Measurements from ENCODE around the gene ZGRF1. TPM values are rescaled to one million over a fixed set of nuclear protein-coding genes. Genes with fewer than 3 reads are reported as not detected.

ZGRF1 gene, protein sequence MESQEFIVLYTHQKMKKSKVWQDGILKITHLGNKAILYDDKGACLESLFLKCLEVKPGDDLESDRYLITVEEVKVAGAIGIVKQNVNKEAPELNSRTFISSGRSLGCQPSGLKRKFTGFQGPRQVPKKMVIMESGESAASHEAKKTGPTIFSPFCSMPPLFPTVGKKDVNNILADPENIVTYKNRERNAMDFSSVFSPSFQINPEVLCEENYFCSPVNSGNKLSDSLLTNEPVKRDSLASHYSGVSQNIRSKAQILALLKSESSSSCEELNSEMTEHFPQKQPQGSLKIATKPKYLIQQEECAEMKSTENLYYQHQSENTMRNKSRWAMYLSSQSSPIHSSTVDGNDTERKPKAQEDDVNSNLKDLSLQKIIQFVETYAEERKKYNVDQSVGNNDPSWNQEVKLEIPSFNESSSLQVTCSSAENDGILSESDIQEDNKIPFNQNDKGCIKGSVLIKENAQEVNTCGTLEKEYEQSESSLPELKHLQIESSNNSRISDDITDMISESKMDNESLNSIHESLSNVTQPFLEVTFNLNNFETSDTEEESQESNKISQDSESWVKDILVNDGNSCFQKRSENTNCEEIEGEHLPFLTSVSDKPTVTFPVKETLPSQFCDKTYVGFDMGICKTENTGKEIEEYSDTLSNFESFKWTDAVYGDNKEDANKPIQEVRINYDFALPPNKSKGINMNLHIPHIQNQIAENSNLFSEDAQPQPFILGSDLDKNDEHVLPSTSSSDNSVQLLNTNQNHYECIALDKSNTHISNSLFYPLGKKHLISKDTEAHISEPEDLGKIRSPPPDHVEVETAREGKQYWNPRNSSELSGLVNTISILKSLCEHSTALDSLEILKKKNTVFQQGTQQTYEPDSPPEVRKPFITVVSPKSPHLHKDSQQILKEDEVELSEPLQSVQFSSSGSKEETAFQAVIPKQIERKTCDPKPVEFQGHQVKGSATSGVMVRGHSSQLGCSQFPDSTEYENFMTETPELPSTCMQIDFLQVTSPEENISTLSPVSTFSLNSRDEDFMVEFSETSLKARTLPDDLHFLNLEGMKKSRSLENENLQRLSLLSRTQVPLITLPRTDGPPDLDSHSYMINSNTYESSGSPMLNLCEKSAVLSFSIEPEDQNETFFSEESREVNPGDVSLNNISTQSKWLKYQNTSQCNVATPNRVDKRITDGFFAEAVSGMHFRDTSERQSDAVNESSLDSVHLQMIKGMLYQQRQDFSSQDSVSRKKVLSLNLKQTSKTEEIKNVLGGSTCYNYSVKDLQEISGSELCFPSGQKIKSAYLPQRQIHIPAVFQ (N-terminal part only)
- polyA plus RNA-seq (2011; rRNA removed) (4.8 and 7.4 TPM in 2 replicates), polyA plus RNA-seq (2017; fragmentation: RNase III; extraction: RNeasy Plus Mini Kit Qiagen cat#74134 plus additional on column Dnase treatment) (4.4 to 5.4 TPM (median 5.1 TPM) in 3 replicates), polyA minus RNA-seq (2011; rRNA and poly(A)+ RNA removed) (2.0 and 3.4 TPM in 2 replicates)
- polyA plus RNA-seq (2012; cell fraction: cytosol; rRNA removed) = 1.8 TPM in 2 replicates
- polyA plus RNA-seq (2012; cell fraction: nucleus; rRNA removed) = 2.7 and 4.2 TPM in 2 replicates

DNA sequence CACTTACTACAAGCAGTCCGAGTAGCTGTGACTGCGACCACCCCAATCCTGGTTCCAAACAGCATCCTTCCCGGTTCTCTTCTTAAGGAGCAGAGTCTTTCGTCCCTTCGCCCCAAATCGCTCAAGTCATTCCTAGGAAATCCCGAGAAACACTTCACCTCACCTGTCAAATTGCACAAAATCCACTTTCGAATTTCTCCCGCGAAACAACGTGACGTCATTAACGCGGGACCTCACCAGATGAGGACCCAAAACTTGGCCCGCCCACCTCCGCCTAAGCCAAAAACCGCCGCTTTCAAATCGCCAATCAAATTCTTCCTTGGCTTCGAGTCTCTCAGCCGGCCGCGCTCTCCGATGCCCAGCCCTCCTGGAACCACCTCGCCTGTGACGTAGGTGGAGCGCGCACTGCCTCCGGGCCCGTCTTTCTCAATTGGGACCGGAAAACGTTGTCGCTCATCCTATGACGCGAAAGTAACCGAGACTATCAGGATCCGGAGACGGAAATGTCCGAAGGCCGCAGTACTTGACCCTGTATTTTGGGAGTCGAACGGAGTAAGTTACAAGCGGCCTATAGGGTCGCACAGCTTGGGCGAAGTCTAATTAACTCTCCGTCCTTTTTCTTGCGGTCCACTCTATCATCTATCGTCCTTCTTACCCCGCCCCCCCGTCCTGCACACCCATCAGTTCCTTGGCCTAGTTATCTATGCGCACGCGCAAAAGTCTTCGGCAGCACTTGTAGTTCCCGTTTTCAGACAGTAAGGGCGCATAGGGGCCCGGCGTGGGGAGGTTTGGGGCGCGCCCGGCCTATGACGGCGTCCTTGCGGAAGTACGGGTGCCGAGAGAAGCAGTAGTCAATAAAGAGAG is at the start of gene ZGRF1, which contains the start of gene LARP7:
ZGRF1 (minus strand) TSS at position 222 of the 864 bp plus-strand sequence. CDS start 3,733 bp downstream, outside the sequence.
LARP7 (plus strand) TSS at position 456 of the 864 bp plus-strand sequence. CDS start 7,527 bp downstream, outside the sequence.
- Histone ChIP-seq H3K9me3 (no peaks in the 10 kb centered on the region), H3K4me3 (peak within 1 kb of the TSS; percentile 77), H3K27ac (peak within 1 kb of the TSS; percentile 92 to 95), H3K4me1 (peaks cover 7% of the 10 kb centered on the region; the same call in 1 of the 3 replicates), H3K4me2 (peak within 1 kb of the TSS; percentile 85)
- peak; percentile 73 to 98 for DNase-seq (ENCODE audit: low read depth in 1 of 2, low spot score in 1 of 2)
- ATAC-seq = peak; percentile 93 to 97
- TF ChIP-seq CBX8 (IDR thresholded peaks at IDR 0.05) (no peak), CEBPB (IDR thresholded peaks at IDR 0.05) (peak in 1 of 2 experiments; percentile 58; a peak in 1 of 4 replicates), ZFP36 (IDR thresholded peaks at IDR 0.05; ENCODE audit: borderline replicate concordance, partially characterized antibody) (no peak), POLR2A (IDR thresholded peaks at IDR 0.05; ENCODE audit: low read length) (peak; percentile 6), MYC (IDR thresholded peaks at IDR 0.05; ENCODE audit: borderline replicate concordance, low read length) (0 out of 2 replicates have a peak, but pooled peaks have one; percentile 30), POLR2AphosphoS2 (conservative IDR thresholded peaks at IDR 0.05; ENCODE audit: low read length) (no peak), JUNB (IDR thresholded peaks at IDR 0.05) (no peak), ZC3H11A (IDR thresholded peaks at IDR 0.05) (no peak), PHF8 (IDR thresholded peaks at IDR 0.05; ENCODE audit: borderline replicate concordance, low read depth) (peak; percentile 82), RFX5 (IDR thresholded peaks at IDR 0.05) (peak; percentile 51; the same call in 1 of the 2 replicates), HEYL (CRISPR knock-in tag; IDR thresholded peaks at IDR 0.05) (no peak), JUN (IDR thresholded peaks at IDR 0.05) (peak; percentile 39 to 54; a peak in 2 of 5 replicates), FOSL2 (IDR thresholded peaks at IDR 0.05) (no peak), FOSL2 (CRISPR knock-in tag; IDR thresholded peaks at IDR 0.05) (0 out of 2 replicates have a peak, but pooled peaks have one; percentile 11), ZNF302 (CRISPR knock-in tag; IDR thresholded peaks at IDR 0.05) (no peak), BHLHE40 (IDR thresholded peaks at IDR 0.05; ENCODE audit: low read depth, low read length) (no peak), KDM5A (IDR thresholded peaks at IDR 0.05) (peak; percentile 93), KDM1A (IDR thresholded peaks at IDR 0.05; ENCODE audit: low read depth) (no peak), HDAC2 (IDR thresholded peaks at IDR 0.05) (peak; percentile 82; the same call in 1 of the 2 replicates)
- TF ChIP-seq, protein P1, sequence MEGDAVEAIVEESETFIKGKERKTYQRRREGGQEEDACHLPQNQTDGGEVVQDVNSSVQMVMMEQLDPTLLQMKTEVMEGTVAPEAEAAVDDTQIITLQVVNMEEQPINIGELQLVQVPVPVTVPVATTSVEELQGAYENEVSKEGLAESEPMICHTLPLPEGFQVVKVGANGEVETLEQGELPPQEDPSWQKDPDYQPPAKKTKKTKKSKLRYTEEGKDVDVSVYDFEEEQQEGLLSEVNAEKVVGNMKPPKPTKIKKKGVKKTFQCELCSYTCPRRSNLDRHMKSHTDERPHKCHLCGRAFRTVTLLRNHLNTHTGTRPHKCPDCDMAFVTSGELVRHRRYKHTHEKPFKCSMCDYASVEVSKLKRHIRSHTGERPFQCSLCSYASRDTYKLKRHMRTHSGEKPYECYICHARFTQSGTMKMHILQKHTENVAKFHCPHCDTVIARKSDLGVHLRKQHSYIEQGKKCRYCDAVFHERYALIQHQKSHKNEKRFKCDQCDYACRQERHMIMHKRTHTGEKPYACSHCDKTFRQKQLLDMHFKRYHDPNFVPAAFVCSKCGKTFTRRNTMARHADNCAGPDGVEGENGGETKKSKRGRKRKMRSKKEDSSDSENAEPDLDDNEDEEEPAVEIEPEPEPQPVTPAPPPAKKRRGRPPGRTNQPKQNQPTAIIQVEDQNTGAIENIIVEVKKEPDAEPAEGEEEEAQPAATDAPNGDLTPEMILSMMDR (IDR thresholded peaks at IDR 0.05) = peak; percentile 46
- TF ChIP-seq, protein P2, sequence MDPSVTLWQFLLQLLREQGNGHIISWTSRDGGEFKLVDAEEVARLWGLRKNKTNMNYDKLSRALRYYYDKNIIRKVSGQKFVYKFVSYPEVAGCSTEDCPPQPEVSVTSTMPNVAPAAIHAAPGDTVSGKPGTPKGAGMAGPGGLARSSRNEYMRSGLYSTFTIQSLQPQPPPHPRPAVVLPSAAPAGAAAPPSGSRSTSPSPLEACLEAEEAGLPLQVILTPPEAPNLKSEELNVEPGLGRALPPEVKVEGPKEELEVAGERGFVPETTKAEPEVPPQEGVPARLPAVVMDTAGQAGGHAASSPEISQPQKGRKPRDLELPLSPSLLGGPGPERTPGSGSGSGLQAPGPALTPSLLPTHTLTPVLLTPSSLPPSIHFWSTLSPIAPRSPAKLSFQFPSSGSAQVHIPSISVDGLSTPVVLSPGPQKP (IDR thresholded peaks at IDR 0.05; ENCODE audit: low read depth, low read length) = no peak
- TF ChIP-seq, protein P3, sequence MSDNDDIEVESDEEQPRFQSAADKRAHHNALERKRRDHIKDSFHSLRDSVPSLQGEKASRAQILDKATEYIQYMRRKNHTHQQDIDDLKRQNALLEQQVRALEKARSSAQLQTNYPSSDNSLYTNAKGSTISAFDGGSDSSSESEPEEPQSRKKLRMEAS (IDR thresholded peaks at IDR 0.05) = peak; percentile 72
- ChIA-PET POLR2A (interaction anchor here (1.3 kb wide), 1 partner anchor 302 kb away, joined by 3 read pairs; no protein-coding TSS in a partner anchor), CTCF (interaction anchor here (0.7 to 1.4 kb wide), 6 partner anchors 9 to 195 kb away, joined by 3 to 4 read pairs (median 3); no protein-coding TSS in a partner anchor)
- FAIRE-seq = no peak
- 2% methylated on average over 55 of the region's 66 CpGs for WGBS (ENCODE audit: missing lambda C conversion rate)

Measured in A549 (cell line).